ENCODE measurements around the gene CPA2.

The CPA2 gene

DNA sequence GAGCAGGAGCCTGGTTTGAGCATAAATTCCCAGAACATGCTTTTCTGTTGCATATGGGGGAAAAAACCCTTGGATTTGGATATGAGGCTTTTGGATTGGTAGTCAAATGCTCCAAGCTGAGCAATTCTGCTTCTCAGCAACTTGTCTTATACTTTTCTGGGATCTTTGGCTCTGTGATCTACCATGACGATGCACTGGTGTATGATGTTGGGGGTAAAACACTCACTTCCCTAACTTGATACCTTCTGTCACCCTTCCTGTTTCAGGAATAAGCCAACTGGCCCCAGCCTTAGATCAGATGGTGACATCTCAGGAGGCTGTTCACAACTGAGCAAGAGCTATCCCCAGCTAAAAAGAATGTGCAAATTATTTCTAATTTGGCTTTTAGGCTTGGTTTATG, 13.2 kb downstream of the CPA2 start:
- DNase-seq (ENCODE audit: low read depth) = no peak

- DNase-seq (ENCODE audit: low read depth) = no peak
These were observed 14.6 kb downstream of the CPA2 start for GRCh38 chr7:130281260-130281659.

DNA sequence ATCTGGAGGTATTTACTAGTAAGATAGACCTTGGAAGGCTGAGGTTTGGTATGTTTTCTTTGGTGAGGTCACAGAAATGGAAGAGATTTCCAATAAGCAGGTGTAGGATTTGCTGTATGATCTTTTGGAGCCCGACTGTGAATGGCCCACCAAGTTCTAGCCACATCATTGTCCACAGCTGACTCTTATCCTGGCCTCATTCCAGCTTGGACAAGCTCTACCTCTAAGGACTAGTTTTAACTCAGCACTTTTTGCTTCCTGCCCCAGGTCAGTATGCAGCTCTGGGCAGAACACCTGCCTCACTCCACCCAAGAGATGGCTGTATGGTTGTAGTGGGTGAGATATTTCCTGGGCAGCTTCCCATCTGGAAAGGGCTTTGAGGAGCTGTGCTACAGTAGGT, 20.2 kb downstream of the CPA2 start:
- DNase-seq (ENCODE audit: low read depth) = no peak

DNA sequence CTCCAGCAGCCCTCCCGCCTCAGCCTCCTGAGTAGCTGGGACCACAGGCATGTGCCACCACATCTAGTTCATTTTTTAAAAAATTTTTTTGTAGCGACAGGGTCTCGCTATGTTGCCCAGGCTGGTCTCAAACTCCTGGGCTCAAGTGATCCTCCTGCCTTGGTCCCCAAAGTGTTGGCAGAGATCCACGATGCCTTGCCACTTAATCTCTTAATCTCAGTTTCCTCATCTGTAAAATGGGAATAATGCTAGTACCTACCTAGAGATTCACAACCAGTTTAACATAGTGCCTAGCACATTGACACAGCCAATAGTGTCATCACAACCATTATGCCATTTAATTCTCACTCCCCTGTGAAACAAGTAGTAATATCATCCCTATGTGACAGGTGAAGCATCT, 21.5 kb downstream of the CPA2 start:
- no peak for DNase-seq (ENCODE audit: low read depth)

GRCh38 chr7:130288829-130289228, 22.2 kb downstream of the CPA2 start:
- DNase-seq (ENCODE audit: low read depth) = no peak

GRCh38 chr7:130289478-130289877, 22.8 kb downstream of the CPA2 start:
- no peak for DNase-seq (ENCODE audit: low read depth)

DNA sequence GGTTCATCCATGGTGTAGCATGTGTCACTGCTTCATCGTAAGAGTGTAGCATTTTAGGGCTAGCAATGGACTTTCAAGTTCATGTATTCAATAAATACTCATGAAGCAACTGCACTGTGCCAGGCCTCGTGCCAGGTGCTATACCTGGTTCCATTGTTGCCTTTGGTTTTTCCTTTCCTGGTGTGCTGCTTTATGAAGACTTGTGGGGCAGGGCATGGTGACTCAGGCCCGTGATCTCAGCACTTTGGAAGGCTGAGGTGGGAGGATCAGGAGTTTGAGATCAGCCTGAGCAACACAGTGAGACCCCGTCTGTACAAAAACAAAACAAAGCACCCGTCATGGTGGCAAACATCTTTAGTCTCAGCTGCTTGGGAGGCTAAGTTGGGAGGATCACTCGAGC, 24.1 kb downstream of the CPA2 start:
- no peak for DNase-seq (ENCODE audit: low read depth)

GRCh38 chr7:130292682-130293257, 26.1 kb downstream of the CPA2 start, which contains the start of gene CPA4:
Gene CPA4 (plus strand): TSS chr7:130293161. CDS start chr7:130293181, 20 bp downstream.
- peak; percentile 91 for DNase-seq (ENCODE audit: low read depth)

- DNase-seq (ENCODE audit: low read depth) = no peak
These were observed 26.9 kb downstream of the CPA2 start for GRCh38 chr7:130293521-130293920.

DNA sequence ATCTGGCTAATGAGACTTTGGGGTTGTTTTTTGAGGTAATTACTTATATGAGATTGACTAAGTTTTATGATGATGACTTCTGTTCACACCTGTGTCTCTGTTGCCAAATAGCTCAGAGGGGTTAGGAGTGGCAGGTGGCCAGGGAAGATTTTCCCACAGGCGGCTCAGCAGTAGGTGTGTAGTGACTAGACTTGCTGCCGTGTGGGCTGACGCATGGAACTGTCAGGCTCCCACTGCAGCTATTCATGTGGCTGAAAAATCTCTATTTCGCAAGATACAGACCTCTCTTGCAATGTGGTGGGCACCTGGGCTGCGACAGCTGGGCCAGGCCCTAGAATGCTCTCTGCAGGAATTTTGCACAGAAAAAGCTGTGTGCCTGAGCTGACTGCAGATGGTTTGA, 27.7 kb downstream of the CPA2 start:
- no peak for DNase-seq (ENCODE audit: low read depth)

- no peak for DNase-seq (ENCODE audit: low read depth)
These were observed 29.7 kb downstream of the CPA2 start for GRCh38 chr7:130296221-130296951.

DNA sequence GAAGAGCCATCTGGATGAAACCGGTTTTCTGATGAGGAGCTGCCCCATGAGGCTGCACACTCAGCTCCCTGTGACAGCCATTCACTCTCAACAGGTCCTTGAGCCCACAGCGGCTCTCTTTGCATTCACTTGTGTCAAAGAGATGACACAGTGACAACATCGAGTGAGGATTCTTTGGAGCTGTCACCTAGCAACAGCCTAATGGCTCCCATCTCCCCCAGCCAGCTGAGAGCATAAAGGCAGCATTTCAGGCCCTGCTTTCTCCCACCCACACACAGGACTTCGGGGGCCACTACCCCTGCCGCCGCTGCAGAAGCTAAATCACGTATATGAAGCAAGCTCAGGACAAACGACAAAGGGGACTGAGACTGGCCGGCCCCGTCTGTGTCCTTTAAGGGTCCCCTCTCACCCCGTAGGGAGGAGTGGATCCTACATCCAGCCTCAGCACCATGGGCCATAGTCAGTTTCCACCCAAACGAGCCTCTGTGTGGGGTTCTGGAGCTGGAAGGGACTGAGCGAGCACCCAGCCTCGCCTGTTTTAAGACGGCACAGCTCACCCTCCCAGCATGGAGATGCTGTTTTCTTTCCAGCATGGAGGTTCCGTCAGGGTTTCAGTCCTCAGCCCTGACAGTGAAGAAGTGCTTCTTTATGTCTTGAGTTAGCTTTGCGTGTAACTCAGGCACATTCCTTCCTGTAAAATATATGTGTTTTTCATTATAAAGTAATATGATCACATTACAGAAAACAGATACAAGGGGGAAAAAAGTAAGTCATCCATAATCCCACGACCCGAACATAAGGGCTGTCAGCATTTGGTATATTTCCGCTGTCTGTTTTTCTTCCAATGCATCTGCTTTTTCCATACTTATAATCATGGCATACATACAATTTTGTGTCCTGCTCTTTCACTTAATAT, 31.2 kb downstream of the CPA2 start:
- no peak for DNase-seq (ENCODE audit: low read depth)

DNA sequence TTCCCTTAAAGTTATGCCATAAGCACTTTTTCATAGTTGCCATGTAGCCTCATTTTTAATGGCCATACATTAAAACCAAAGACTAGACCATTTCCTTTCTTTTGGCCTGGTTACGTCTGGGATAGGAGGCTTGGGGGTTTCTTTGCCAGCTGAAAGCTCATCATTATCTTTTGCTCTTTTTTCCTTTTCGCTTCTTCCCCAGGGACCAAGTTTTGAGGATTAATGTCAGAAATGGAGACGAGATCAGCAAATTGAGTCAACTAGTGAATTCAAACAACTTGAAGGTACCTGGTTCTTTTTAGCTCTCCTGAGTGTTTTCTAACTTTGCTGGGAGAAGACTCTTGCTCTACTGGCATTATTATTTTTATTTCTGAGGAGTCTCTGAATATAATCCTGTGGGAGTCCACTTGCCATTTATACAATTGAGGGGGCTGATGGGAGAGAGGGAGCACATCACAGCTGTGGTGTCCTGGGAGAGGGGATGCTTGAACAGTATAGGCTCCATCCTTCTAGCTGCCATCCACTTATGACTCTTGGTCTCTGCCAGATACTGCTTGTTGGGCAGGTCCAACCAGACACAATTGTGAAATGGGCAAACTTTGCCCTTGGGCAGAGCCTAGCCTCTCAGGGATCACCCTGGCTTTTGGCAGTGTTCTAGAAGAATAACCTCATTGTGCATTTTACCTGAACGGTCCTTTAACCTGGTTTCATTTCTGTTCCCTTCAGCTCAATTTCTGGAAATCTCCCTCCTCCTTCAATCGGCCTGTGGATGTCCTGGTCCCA, 32.1 kb downstream of the CPA2 start:
- DNase-seq (ENCODE audit: low read depth) = no peak

- no peak for DNase-seq (ENCODE audit: low read depth)
These were observed 33.2 kb downstream of the CPA2 start for GRCh38 chr7:130299866-130300265.

GRCh38 chr7:130301501-130302020, 34.9 kb downstream of the CPA2 start:
- no peak for DNase-seq (ENCODE audit: low read depth)

- no peak for DNase-seq (ENCODE audit: low read depth)
These were observed 36.0 kb downstream of the CPA2 start for GRCh38 chr7:130302649-130303048.

DNA sequence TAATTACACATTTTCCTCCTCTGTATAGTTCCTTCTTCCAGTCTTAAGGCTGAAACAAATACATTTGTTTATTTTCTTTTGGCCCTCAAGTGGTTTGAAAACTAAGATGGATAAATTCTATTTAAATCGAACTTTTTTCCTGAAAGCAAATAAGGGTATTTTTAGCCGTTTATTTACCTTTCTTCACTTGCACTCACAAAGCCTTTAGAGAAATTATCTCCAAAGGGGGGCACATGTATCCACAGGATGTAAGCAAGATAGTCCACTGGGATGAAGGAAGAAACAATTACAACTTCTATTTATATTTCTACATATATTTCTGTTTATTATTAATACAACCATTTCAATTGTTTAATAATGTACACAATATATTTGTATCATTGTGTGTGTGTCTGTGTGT, 36.5 kb downstream of the CPA2 start:
- DNase-seq (ENCODE audit: low read depth) = no peak

DNA sequence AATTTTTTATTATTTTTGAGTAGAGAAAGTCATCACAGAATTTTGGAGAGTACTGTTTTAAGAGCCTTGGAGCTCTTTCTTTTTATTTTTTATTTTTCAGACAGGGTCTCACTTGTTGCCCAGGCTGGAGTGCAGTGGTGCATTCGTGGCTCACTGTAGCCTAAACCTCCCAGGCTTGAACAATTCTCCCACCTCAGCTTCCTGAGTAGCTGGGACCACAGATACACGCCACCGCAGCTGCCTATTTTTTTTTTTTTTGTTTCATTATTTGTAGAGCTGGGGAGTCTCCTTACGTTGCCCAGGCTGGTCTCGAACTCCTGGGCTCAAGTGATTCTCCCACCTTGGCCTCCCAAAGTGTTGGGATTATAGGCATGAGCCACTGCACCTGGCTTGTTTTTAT, 36.9 kb downstream of the CPA2 start:
- DNase-seq (ENCODE audit: low read depth) = no peak

GRCh38 chr7:130303982-130304381, 37.3 kb downstream of the CPA2 start:
- DNase-seq (ENCODE audit: low read depth) = no peak

DNA sequence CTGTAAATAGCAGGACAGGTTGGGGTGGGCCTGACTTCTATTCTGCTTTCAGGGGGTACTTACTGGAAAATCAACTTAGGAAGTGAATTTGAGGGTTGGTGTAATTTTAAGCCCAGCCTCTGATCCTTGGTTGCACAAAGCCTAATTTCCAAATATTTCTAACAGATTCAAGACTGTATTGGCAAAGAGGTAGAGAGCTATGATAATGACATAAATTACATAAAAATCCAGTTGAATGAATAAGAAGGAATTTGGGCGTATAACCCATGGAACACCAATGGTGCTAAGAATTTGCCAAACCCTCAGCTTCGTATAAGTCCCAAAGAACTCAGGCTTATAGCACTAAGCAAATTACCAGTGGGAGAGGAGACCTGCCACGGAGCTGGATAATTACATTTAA, 38.2 kb downstream of the CPA2 start:
- DNase-seq (ENCODE audit: low read depth) = no peak

DNA sequence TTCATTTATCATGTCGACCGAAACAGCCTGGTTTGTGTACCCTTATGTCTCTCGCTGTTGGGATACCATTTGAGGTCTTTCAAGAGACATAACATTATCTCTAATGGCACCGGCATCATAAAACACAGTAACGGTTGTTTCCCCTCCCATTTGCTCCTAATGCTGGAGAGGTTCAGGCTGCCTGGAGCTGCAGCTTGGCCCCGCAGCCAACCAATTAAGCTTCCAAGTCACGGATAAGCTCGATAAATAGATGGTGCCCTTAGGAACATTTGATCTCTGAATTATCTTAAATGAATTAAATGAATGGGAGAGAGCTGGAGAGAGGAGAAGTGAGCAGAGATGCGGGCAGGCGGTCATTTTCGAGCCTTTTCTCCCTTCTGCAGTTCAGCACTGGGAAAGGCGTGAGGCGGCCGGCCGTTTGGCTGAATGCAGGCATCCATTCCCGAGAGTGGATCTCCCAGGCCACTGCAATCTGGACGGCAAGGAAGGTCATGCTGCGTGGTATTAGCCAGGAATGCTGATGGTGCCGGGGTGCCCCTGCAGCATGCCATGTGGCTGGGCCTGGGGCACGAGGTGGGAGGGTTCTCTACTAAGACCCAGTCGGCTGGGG, 38.9 kb downstream of the CPA2 start:
- DNase-seq (ENCODE audit: low read depth) = no peak
